Neural cell (in vitro differentiated cells): Measurements from ENCODE around the gene UBE3A. TPM values are rescaled to one million over a fixed set of nuclear protein-coding genes. Genes with fewer than 3 reads are reported as not detected.

Source experiments
- H2AFZ ChIP-seq: fragments of 200-600, 300-800 bp; sonication (generic), shearing (Covaris generic); 2 replicates; pipeline ENCODE4 v1.6.0; 2014; ENCODE audit warnings: low read depth, mild to moderate bottlenecking, antibody characterized with exemption, low read length, moderate library complexity
- H3F3A ChIP-seq: fragments of 200-600 bp; shearing (Covaris generic); 2 replicates; pipeline ENCODE4 v1.6.1; 2016; ENCODE audit warnings: mild to moderate bottlenecking, moderate library complexity, mixed read lengths, antibody characterized with exemption, low read length; ENCODE audit not compliant: insufficient read depth, poor library complexity, severe bottlenecking
- H3K27ac ChIP-seq: fragments of 200-600, 300-800 bp; sonication (generic), shearing (Covaris generic); 2 replicates; pipeline ENCODE4 v1.5.1; 2014; ENCODE audit warnings: mild to moderate bottlenecking, low read length, moderate library complexity
- H3K27me3 ChIP-seq: fragments of 300-800, 200-600 bp; sonication (generic), shearing (Covaris generic); 2 replicates; pipeline ENCODE4 v1.6.0; 2014; ENCODE audit warnings: mild to moderate bottlenecking, low read depth, low read length, moderate library complexity; ENCODE audit not compliant: insufficient read depth
- H3K36me3 ChIP-seq: fragments of 300-800, 200-600 bp; sonication (generic), shearing (Covaris generic); 2 replicates; pipeline ENCODE4 v1.5.1; 2014; ENCODE audit warnings: mild to moderate bottlenecking, antibody characterized with exemption, low read length, moderate library complexity; ENCODE audit not compliant: insufficient read depth
- H3K4me2 ChIP-seq: fragments of 300-800, 200-600 bp; sonication (generic), shearing (Covaris generic); 2 replicates; pipeline ENCODE4 v1.6.0; 2014; ENCODE audit warnings: mild to moderate bottlenecking, low read length
- H3K4me3 ChIP-seq: fragments of 300-800, 200-600 bp; sonication (generic), shearing (Covaris generic); 2 replicates; pipeline ENCODE4 v1.5.1; 2014; ENCODE audit warnings: mild to moderate bottlenecking, low read length, moderate library complexity
- H3K79me2 ChIP-seq: fragments of 200-600 bp; shearing (Covaris generic); replicated peaks from 2 replicates; pipeline ENCODE4 v1.6.0; 2014; ENCODE audit warnings: mild to moderate bottlenecking, low read length, moderate library complexity; ENCODE audit not compliant: insufficient read depth
- H3K9ac ChIP-seq: fragments of 300-800, 200-600 bp; sonication (generic), shearing (Covaris generic); 2 replicates; pipeline ENCODE4 v1.6.1; 2016; ENCODE audit warnings: mild to moderate bottlenecking, low read length, mixed read lengths
- H3K9me2 ChIP-seq: fragments of 200-600 bp; shearing (Covaris generic); 2 replicates; pipeline ENCODE4 v1.6.1; 2016; ENCODE audit warnings: mild to moderate bottlenecking, low read length, mixed read lengths; ENCODE audit not compliant: insufficient read depth
- H3K9me3 ChIP-seq: fragments of 200-600, 300-800 bp; sonication (generic), shearing (Covaris generic); 2 replicates; pipeline ENCODE4 v1.6.1; 2016; ENCODE audit warnings: mild to moderate bottlenecking, mixed run types, low read length, moderate library complexity, mixed read lengths
- H4K20me1 ChIP-seq: fragments of 200-600 bp; shearing (Covaris generic); 2 replicates; pipeline ENCODE4 v1.6.1; 2016; ENCODE audit warnings: mild to moderate bottlenecking, mixed run types; ENCODE audit not compliant: insufficient read depth
- CTCF ChIP-seq: fragments of 450-650 bp; IDR thresholded peaks from 2 replicates; pipeline ENCODE4 v1.5.1; 2014; ENCODE audit warnings: antibody characterized with exemption, mild to moderate bottlenecking, moderate library complexity; ENCODE audit not compliant: poor library complexity, severe bottlenecking
- EP300 ChIP-seq: fragments of 450-650 bp; conservative IDR thresholded peaks from 2 replicates; pipeline ENCODE4 v1.6.1; 2014; ENCODE audit warnings: antibody characterized with exemption, mild to moderate bottlenecking, moderate library complexity; ENCODE audit not compliant: poor library complexity, severe bottlenecking
- EZH2 ChIP-seq: fragments of 200-600, 300-800 bp; shearing (Covaris generic), sonication (generic); IDR thresholded peaks from 2 replicates; pipeline ENCODE4 v1.6.1; 2014; ENCODE audit warnings: antibody characterized with exemption, low read length, borderline replicate concordance, mild to moderate bottlenecking; ENCODE audit not compliant: insufficient read depth, poor library complexity, severe bottlenecking
- MXI1 ChIP-seq: fragments of 450-650 bp; conservative IDR thresholded peaks from 2 replicates; pipeline ENCODE4 v1.6.1; 2014; ENCODE audit warnings: antibody characterized with exemption, mild to moderate bottlenecking; ENCODE audit not compliant: poor library complexity, severe bottlenecking
- POLR2AphosphoS5 ChIP-seq: IDR thresholded peaks from 2 replicates; pipeline ENCODE4 v1.6.1; 2012
- RAD21 ChIP-seq: fragments of 450-650 bp; conservative IDR thresholded peaks from 2 replicates; pipeline ENCODE4 v1.6.1; 2014; ENCODE audit warnings: antibody characterized with exemption, mild to moderate bottlenecking, moderate library complexity
- REST ChIP-seq: IDR thresholded peaks from 2 replicates; pipeline ENCODE4 v1.6.1; 2012; ENCODE audit warnings: borderline replicate concordance
- SMC3 ChIP-seq: fragments of 450-650 bp; conservative IDR thresholded peaks from 2 replicates; pipeline ENCODE4 v1.6.1; 2014; ENCODE audit warnings: antibody characterized with exemption, mild to moderate bottlenecking, moderate library complexity; ENCODE audit not compliant: poor library complexity
- TAF1 ChIP-seq: IDR thresholded peaks from 2 replicates; pipeline ENCODE4 v1.6.1; 2012; ENCODE audit warnings: low read depth
- polyA plus RNA-seq: library from polyadenylated mRNA; depleted of rRNA; stranded (reverse); fragments of >200 nt; gene quantifications from 2 replicates; pipeline ENCODE4 v1.2.3, GENCODE V29; 2014

Gene UBE3A
- polyA plus RNA-seq, 1 donor from 2014 or later, result 98.5 TPM

GRCh38 chr15:25378501-25378901, 60.3 kb downstream of the UBE3A start:
- H3K36me3 ChIP-seq, result peaks cover 13% of the 10 kb centered on the region
- H3K9me3 ChIP-seq, result no peaks in the 10 kb centered on the region
- H3F3A ChIP-seq, result no peaks in the 10 kb centered on the region
- TF ChIP-seq CTCF (no peak), REST (no peak), EP300 (no peak), EZH2 (no peak), SMC3 (no peak), POLR2AphosphoS5 (no peak), TAF1 (no peak), RAD21 (no peak), MXI1 (no peak)
- H3K9ac ChIP-seq, result no peak overlapping the region
- H3K27me3 ChIP-seq, result no peaks in the 10 kb centered on the region
- H3K4me2 ChIP-seq, result no peak overlapping the region
- no peaks in the 10 kb centered on the region for H3K9me2 ChIP-seq
- no peak overlapping the region for H3K4me3 ChIP-seq
- no peaks in the 10 kb centered on the region for H4K20me1 ChIP-seq
- H3K27ac ChIP-seq, result no peak overlapping the region
- H2AFZ ChIP-seq, result no peak overlapping the region
- peaks cover 21% of the 10 kb centered on the region for H3K79me2 ChIP-seq

- TF ChIP-seq REST (no peak), SMC3 (no peak), RAD21 (no peak), TAF1 (no peak), EP300 (no peak), MXI1 (no peak), CTCF (no peak)
- Histone ChIP-seq H3K27ac (no peak overlapping the region), H3K27me3 (no peaks in the 10 kb centered on the region), H3K9me2 (no peaks in the 10 kb centered on the region), H3K9ac (no peak overlapping the region), H3K4me3 (no peak overlapping the region), H3F3A (peaks cover 3% of the 10 kb centered on the region), H3K4me2 (no peak overlapping the region), H3K36me3 (peaks cover 13% of the 10 kb centered on the region), H4K20me1 (no peaks in the 10 kb centered on the region), H2AFZ (no peak overlapping the region), H3K9me3 (no peaks in the 10 kb centered on the region), H3K79me2 (peaks cover 18% of the 10 kb centered on the region)
Observed at GRCh38 chr15:25375557-25375956, 63.3 kb downstream of the UBE3A start.
